Superior temporal gyrus (tissue), 1 donor: ENCODE results near the gene ZBED3.

Experiments
- DNase-seq: peaks from one replicate; pipeline ENCODE4 v3.0.0-alpha.2; 2016; ENCODE audit errors: extremely low spot score

ZBED3 gene

GRCh38 chr5:77077829-77078176 is 9.3 kb downstream of the ZBED3 start:
- peak; percentile 71 for DNase-seq

- peak; percentile 70 for DNase-seq
Observed at GRCh38 chr5:77076961-77077828, 9.9 kb downstream of the ZBED3 start.

GRCh38 chr5:77074745-77075144 is 12.3 kb downstream of the ZBED3 start:
- no peak for DNase-seq

DNA sequence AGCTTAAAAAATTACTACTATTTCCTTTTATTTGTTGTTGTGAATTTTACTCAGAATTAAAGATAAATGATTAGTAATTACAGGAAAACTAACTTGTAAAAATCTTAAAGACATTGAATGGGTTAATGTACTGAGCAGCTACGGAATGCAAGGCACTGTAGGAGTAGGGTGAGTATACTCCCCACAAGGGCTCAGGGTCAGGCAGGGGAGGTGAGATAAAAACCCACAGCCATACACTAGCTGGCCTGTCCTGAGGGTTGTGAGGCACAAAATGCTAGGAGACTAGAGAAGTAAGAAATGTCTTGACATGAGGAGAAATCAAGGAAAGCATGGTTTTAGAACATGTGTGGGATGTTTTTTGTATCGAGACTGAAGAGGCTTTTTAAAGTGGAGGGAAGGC is 13.4 kb downstream of the ZBED3 start:
- no peak for DNase-seq

DNA sequence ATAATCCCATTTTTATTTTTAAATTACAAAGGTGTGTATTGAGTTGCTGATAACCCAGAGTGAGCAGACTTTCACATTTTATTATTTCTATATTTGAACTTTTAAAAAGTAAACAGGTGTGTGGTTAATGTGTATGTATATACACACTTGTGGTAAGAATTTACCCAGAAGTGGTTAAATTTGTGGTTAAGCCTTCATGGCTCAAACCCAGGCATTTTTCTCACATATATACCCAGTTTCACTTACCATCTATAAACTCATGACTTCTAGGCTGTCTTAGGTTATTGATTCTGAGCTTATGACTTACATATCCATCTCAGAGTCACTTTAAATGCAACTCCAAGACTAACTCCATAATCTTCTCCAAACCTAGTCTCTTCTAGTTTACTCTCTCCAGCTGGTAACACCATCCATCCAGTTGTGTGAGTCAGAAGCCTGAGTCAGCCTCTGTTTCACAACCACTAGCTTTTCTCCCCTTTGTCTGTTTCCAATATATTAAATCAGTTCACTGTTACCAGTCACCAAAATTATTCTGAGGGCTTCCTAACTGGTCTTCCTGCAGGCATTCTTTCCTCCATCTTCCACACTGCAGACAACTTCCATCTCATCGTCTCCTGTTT is 20.2 kb downstream of the ZBED3 start:
- DNase-seq: no peak

GRCh38 chr5:77066184-77066583 is 20.9 kb downstream of the ZBED3 start:
- no peak for DNase-seq

- no peak for DNase-seq
Observed at GRCh38 chr5:77065256-77065655, 21.8 kb downstream of the ZBED3 start.

GRCh38 chr5:77064040-77064439 is 23.0 kb downstream of the ZBED3 start:
- no peak for DNase-seq

- no peak for DNase-seq
Observed at GRCh38 chr5:77046416-77047073, 40.5 kb downstream of the ZBED3 start.

DNA sequence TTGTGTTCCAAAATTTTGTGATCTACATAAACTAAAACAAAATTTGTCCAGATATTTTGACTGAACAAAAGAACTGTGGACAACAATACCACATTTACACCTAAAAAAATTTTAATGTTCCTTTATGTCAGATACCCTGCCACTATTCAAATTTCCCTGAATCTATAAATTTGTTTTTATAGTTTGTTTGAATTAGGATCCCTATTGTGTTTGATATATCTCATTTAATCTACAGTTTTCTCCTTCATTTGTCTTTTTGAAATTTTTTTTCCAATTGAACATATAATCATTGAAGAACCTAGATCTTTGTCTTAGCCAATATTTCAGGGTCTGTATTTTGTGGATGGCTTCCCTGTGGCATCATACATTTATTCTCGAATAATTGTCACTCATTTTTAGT is 51.1 kb downstream of the ZBED3 start:
- no peak for DNase-seq

DNA sequence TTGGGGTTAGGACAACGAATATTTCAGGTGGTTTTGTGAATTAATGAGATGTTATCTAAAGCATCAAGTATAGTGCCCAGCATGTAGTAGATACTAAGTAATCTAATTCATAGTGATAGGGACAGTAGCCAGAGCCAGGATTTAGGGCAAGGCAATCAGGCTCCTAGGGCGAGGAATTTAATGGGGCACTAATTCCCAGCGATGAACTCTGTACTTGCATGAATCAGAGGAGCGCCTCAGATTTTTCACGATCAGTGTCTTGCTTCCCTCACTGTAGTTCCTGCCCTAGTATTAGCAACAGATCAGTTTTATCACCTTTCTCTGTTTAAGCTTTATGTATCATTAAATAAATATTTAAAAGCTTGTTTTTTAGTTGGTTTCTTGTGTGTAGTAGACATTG is 53.7 kb downstream of the ZBED3 start:
- no peak for DNase-seq

GRCh38 chr5:77032635-77033034 is 54.5 kb downstream of the ZBED3 start:
- DNase-seq: no peak

DNA sequence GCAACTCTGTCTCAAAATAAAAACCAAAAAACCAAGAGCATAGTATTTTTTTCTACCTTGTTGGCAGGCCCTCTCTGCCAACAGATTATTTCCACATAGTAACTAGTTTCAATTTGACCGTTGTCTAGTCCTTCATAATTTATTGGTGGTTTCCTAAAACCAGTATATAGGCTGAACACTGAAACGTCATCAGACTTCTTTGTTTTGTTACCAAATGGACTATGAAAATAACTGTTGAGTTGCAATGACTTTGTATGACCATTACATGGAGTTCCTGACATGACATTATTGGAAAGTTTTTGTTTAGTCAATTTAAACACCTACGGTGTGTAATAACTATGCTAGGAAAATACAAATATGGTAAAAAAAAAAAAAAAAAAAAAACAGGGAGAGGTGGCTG is 55.2 kb downstream of the ZBED3 start:
- no peak for DNase-seq

GRCh38 chr5:77030097-77031071 is 56.7 kb downstream of the ZBED3 start, which contains the start of gene AGGF1:
TSS of gene AGGF1 (plus strand) at chr5:77030404. CDS start at chr5:77030767, 363 bp downstream.
- peak; percentile 98 for DNase-seq

GRCh38 chr5:77029376-77029885 is 57.7 kb downstream of the ZBED3 start:
- DNase-seq: peak; percentile 18

DNA sequence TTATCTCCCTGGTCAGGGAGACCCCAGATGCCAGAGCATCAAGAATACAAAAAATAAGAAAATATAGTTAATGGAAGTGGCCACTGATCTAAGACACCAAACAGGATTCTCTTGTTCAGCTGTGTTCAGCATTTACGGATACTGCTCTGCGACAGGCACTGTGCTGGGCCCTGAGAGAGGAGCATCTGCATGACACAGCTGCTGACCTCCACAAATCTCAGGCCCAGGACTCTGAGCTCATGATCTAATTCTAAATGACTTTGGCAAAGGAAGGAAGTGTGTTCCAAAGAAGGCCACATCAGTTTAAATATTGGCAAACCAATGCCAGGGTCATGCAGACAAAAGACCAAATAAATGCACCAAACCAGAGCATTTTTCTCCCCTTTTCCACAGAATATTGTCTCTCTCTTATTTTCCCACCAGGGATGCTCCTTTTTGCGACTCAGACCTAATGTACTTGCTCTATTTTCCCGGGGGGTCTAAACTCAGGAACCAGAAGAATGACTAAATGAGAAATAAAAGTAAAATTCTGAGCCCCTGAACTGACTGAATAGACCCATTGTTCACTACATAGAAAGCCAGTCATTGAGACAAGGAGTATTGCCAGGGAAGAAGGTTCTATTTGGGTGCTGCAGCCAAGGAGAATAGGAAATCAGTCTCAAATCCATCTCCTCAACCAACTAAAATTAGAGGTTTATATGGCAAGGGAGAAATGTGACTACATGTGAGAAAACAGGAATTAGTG is 58.3 kb downstream of the ZBED3 start:
- DNase-seq: peak; percentile 58

DNA sequence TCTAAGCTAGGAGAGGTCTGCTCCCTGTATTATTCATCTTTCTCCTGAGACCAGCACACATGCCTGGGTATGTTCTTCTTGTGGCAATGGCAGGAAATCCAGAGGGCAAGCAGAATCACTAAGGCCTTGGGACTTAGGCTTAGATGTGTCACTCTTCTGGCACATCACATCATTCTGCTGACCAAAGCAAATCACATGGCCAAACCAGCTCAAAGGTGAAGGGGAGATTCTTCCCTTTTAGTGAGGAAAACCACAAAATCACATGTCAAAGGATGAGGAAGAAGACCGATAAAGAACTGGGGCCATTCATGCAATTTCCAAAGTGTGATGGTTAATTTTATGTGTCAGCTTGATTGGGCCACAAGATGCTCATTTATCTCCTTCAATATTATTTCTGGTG is 62.6 kb downstream of the ZBED3 start:
- DNase-seq: no peak

DNA sequence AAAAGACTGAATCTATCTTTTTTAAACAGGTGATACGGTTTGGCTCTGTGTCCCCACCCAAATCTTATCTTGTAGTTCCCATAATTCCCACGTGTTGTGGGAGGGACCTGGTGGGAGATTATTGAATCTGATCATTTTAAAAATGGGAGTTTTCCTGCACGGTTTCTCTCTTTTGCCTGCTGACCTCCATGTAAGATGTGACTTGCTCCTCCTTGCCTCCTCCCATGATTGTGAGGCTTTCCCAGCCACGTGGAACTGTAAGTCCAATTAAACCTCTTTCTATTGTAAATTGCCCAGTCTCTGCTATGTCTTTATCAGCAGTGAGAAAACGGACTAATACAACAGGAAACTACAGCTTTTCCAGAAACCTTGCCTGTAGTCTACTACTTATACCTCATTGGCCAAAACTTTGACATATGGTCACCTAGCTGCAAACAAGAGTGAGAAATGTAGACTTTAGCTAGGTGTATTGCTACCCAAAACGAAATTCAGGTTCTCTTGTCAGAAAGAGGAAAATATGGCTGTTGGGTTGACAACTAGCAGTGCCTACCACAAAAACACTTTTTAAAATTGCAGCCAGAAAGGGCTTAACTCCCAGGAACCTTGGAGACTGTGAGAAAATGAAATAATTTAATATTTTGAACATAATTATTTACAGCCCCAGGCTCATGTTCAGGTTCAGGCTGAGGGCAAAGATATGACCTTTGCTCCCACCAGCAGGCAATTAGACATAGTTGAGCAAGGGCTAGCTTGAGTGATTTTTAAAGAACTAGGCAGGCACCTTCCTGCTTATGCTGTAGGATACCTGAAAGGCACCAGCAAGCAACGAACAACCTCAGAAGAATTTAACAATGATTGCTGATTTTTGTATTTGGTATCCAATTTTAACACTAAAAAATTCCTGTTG is 64.3 kb downstream of the ZBED3 start:
- DNase-seq: no peak
